ENCODE measurements around the gene MED8.
"Not testable (repeated sequence)": the region's sequence is repeated elsewhere in the genome, so short reads cannot be mapped to it uniquely, and the experiment has no call there.

Gene MED8

GRCh38 chr1:43421396-43421795 is 31.8 kb upstream of the MED8 start:
- no peaks in the 10 kb centered on the region for H3K4me1 ChIP-seq (ENCODE audit: insufficient read depth, low read length)
- H3K27ac ChIP-seq (ENCODE audit: low read depth, low read length), result no peak overlapping the region
- peaks cover 77% of the 10 kb centered on the region for H3K36me3 ChIP-seq (ENCODE audit: insufficient read depth, low read length)
- no peaks in the 10 kb centered on the region for H3K27me3 ChIP-seq (ENCODE audit: insufficient read depth, low read length)
- H3K9ac ChIP-seq (ENCODE audit: low read depth, low read length), result no peak overlapping the region
- no peak overlapping the region for H3K4me3 ChIP-seq (ENCODE audit: low read length)
- 93% methylated on average over 6 of the region's 6 CpGs for WGBS
- no peaks in the 10 kb centered on the region for H3K9me3 ChIP-seq (ENCODE audit: insufficient read depth, low read depth, low read length)

- Histone ChIP-seq H3K9me3 (ENCODE audit: insufficient read depth, low read depth, low read length) (no peaks in the 10 kb centered on the region), H3K4me3 (ENCODE audit: low read length) (no peak overlapping the region), H3K27me3 (ENCODE audit: insufficient read depth, low read length) (no peaks in the 10 kb centered on the region), H3K36me3 (ENCODE audit: insufficient read depth, low read length) (peaks cover 74% of the 10 kb centered on the region), H3K27ac (ENCODE audit: low read depth, low read length) (no peak overlapping the region), H3K4me1 (ENCODE audit: insufficient read depth, low read length) (no peaks in the 10 kb centered on the region), H3K9ac (ENCODE audit: low read depth, low read length) (no peak overlapping the region)
- 97% methylated on average over 10 of the region's 10 CpGs for WGBS
Measured at GRCh38 chr1:43420874-43421273, 31.3 kb upstream of the MED8 start.

- no peak overlapping the region for H3K27ac ChIP-seq (ENCODE audit: low read depth, low read length)
- H3K9me3 ChIP-seq (ENCODE audit: insufficient read depth, low read depth, low read length), result no peaks in the 10 kb centered on the region
- WGBS, result 95% methylated on average over 13 of the region's 13 CpGs
- no peak overlapping the region for H3K4me3 ChIP-seq (ENCODE audit: low read length)
- no peaks in the 10 kb centered on the region for H3K27me3 ChIP-seq (ENCODE audit: insufficient read depth, low read length)
- no peak overlapping the region for H3K9ac ChIP-seq (ENCODE audit: low read depth, low read length)
- H3K36me3 ChIP-seq (ENCODE audit: insufficient read depth, low read length), result peaks cover 64% of the 10 kb centered on the region
- no peaks in the 10 kb centered on the region for H3K4me1 ChIP-seq (ENCODE audit: insufficient read depth, low read length)
Measured at GRCh38 chr1:43419627-43420425, 30.2 kb upstream of the MED8 start.

- Histone ChIP-seq H3K36me3 (ENCODE audit: insufficient read depth, low read length) (peaks cover 56% of the 10 kb centered on the region), H3K9me3 (ENCODE audit: insufficient read depth, low read depth, low read length) (no peaks in the 10 kb centered on the region), H3K27ac (ENCODE audit: low read depth, low read length) (no peak overlapping the region), H3K4me1 (ENCODE audit: insufficient read depth, low read length) (no peaks in the 10 kb centered on the region), H3K4me3 (ENCODE audit: low read length) (no peak overlapping the region), H3K9ac (ENCODE audit: low read depth, low read length) (no peak overlapping the region), H3K27me3 (ENCODE audit: insufficient read depth, low read length) (no peaks in the 10 kb centered on the region)
- WGBS, result 90% methylated on average over 4 of the region's 4 CpGs
Measured at GRCh38 chr1:43418858-43419257, 29.3 kb upstream of the MED8 start.

GRCh38 chr1:43415901-43416300 is 26.3 kb upstream of the MED8 start:
- no peak overlapping the region for H3K9ac ChIP-seq (ENCODE audit: low read depth, low read length)
- 92% methylated on average over 5 of the region's 5 CpGs for WGBS
- H3K9me3 ChIP-seq (ENCODE audit: insufficient read depth, low read depth, low read length), result no peaks in the 10 kb centered on the region
- no peaks in the 10 kb centered on the region for H3K27me3 ChIP-seq (ENCODE audit: insufficient read depth, low read length)
- no peaks in the 10 kb centered on the region for H3K4me1 ChIP-seq (ENCODE audit: insufficient read depth, low read length)
- no peak overlapping the region for H3K27ac ChIP-seq (ENCODE audit: low read depth, low read length)
- H3K4me3 ChIP-seq (ENCODE audit: low read length), result no peak overlapping the region
- H3K36me3 ChIP-seq (ENCODE audit: insufficient read depth, low read length), result peaks cover 40% of the 10 kb centered on the region

GRCh38 chr1:43414634-43415223 is 25.1 kb upstream of the MED8 start:
- peaks cover 29% of the 10 kb centered on the region for H3K36me3 ChIP-seq (ENCODE audit: insufficient read depth, low read length)
- H3K4me3 ChIP-seq (ENCODE audit: low read length), result no peak overlapping the region
- H3K9ac ChIP-seq (ENCODE audit: low read depth, low read length), result no peak overlapping the region
- H3K4me1 ChIP-seq (ENCODE audit: insufficient read depth, low read length), result no peaks in the 10 kb centered on the region
- H3K27me3 ChIP-seq (ENCODE audit: insufficient read depth, low read length), result no peaks in the 10 kb centered on the region
- no peak overlapping the region for H3K27ac ChIP-seq (ENCODE audit: low read depth, low read length)
- WGBS, result 86% methylated on average over 5 of the region's 5 CpGs
- H3K9me3 ChIP-seq (ENCODE audit: insufficient read depth, low read depth, low read length), result no peaks in the 10 kb centered on the region

GRCh38 chr1:43413426-43413825 is 23.8 kb upstream of the MED8 start:
- H3K9ac ChIP-seq (ENCODE audit: low read depth, low read length); H3K4me1 ChIP-seq (ENCODE audit: insufficient read depth, low read length); H3K4me3 ChIP-seq (ENCODE audit: low read length); H3K27ac ChIP-seq (ENCODE audit: low read depth, low read length); H3K9me3 ChIP-seq (ENCODE audit: insufficient read depth, low read depth, low read length); H3K27me3 ChIP-seq (ENCODE audit: insufficient read depth, low read length): not testable (repeated sequence)
- 95% methylated on average over 1 of the region's 1 CpG for WGBS
- peaks cover 27% of the 10 kb centered on the region for H3K36me3 ChIP-seq (ENCODE audit: insufficient read depth, low read length)

GRCh38 chr1:43410571-43410970 is 21.0 kb upstream of the MED8 start:
- no peak overlapping the region for H3K9ac ChIP-seq (ENCODE audit: low read depth, low read length)
- H3K4me3 ChIP-seq (ENCODE audit: low read length), result no peak overlapping the region
- no peaks in the 10 kb centered on the region for H3K9me3 ChIP-seq (ENCODE audit: insufficient read depth, low read depth, low read length)
- H3K27me3 ChIP-seq (ENCODE audit: insufficient read depth, low read length), result no peaks in the 10 kb centered on the region
- H3K36me3 ChIP-seq (ENCODE audit: insufficient read depth, low read length), result peaks cover 25% of the 10 kb centered on the region
- no peaks in the 10 kb centered on the region for H3K4me1 ChIP-seq (ENCODE audit: insufficient read depth, low read length)
- 96% methylated on average over 3 of the region's 3 CpGs for WGBS
- H3K27ac ChIP-seq (ENCODE audit: low read depth, low read length), result no peak overlapping the region

- Histone ChIP-seq H3K9ac (ENCODE audit: low read depth, low read length) (no peak overlapping the region), H3K4me3 (ENCODE audit: low read length) (no peak overlapping the region), H3K36me3 (ENCODE audit: insufficient read depth, low read length) (peaks cover 45% of the 10 kb centered on the region), H3K9me3 (ENCODE audit: insufficient read depth, low read depth, low read length) (no peaks in the 10 kb centered on the region), H3K4me1 (ENCODE audit: insufficient read depth, low read length) (no peaks in the 10 kb centered on the region), H3K27me3 (ENCODE audit: insufficient read depth, low read length) (no peaks in the 10 kb centered on the region), H3K27ac (ENCODE audit: low read depth, low read length) (no peak overlapping the region)
- WGBS, result 94% methylated on average over 2 of the region's 2 CpGs
Measured at GRCh38 chr1:43405876-43406234, 16.3 kb upstream of the MED8 start.

GRCh38 chr1:43405219-43405875 is 15.7 kb upstream of the MED8 start:
- no peaks in the 10 kb centered on the region for H3K27me3 ChIP-seq (ENCODE audit: insufficient read depth, low read length)
- no peak overlapping the region for H3K9ac ChIP-seq (ENCODE audit: low read depth, low read length)
- no peak overlapping the region for H3K4me3 ChIP-seq (ENCODE audit: low read length)
- 93% methylated on average over 6 of the region's 6 CpGs for WGBS
- no peaks in the 10 kb centered on the region for H3K4me1 ChIP-seq (ENCODE audit: insufficient read depth, low read length)
- H3K27ac ChIP-seq (ENCODE audit: low read depth, low read length), result no peak overlapping the region
- peaks cover 45% of the 10 kb centered on the region for H3K36me3 ChIP-seq (ENCODE audit: insufficient read depth, low read length)
- no peaks in the 10 kb centered on the region for H3K9me3 ChIP-seq (ENCODE audit: insufficient read depth, low read depth, low read length)

GRCh38 chr1:43404353-43404752 is 14.8 kb upstream of the MED8 start:
- Histone ChIP-seq H3K27me3 (ENCODE audit: insufficient read depth, low read length) (no peaks in the 10 kb centered on the region), H3K9ac (ENCODE audit: low read depth, low read length) (no peak overlapping the region), H3K4me3 (ENCODE audit: low read length) (no peak overlapping the region), H3K36me3 (ENCODE audit: insufficient read depth, low read length) (peaks cover 43% of the 10 kb centered on the region), H3K9me3 (ENCODE audit: insufficient read depth, low read depth, low read length) (no peaks in the 10 kb centered on the region), H3K4me1 (ENCODE audit: insufficient read depth, low read length) (no peaks in the 10 kb centered on the region), H3K27ac (ENCODE audit: low read depth, low read length) (no peak overlapping the region)
- 95% methylated on average over 6 of the region's 6 CpGs for WGBS

All from HUES64 (cell line).